ENCODE results near the gene PDSS2. TPM values are rescaled to one million over a fixed set of nuclear protein-coding genes. Genes with fewer than 3 reads are reported as not detected.
"Not testable (repeated sequence)": the region's sequence is repeated elsewhere in the genome, so short reads cannot be mapped to it uniquely, and the experiment has no call there.

PDSS2 gene
- total RNA-seq, 1 donor = 10.2 TPM

- no peak for DNase-seq (ENCODE audit: low read depth in 2 of 3, low spot score in 2 of 3)
Measured at GRCh38 chr6:107231243-107231642, 228.1 kb downstream of the PDSS2 start.

- DNase-seq (ENCODE audit: low read depth in 2 of 3, low spot score in 2 of 3) = no peak
Measured at GRCh38 chr6:107230448-107230847, 228.9 kb downstream of the PDSS2 start.

- DNase-seq (ENCODE audit: low read depth in 2 of 3, low spot score in 2 of 3) = no peak
Measured at GRCh38 chr6:107230024-107230423, 229.3 kb downstream of the PDSS2 start.

GRCh38 chr6:107228754-107229153, 230.6 kb downstream of the PDSS2 start:
- DNase-seq (ENCODE audit: low read depth in 2 of 3, low spot score in 2 of 3) = no peak

GRCh38 chr6:107221519-107221918, 237.8 kb downstream of the PDSS2 start:
- no peak for DNase-seq (ENCODE audit: low read depth in 2 of 3, low spot score in 2 of 3)

- DNase-seq (ENCODE audit: low read depth in 2 of 3, low spot score in 2 of 3) = no peak
Measured at GRCh38 chr6:107219851-107220250, 239.5 kb downstream of the PDSS2 start.

GRCh38 chr6:107218142-107218541, 241.2 kb downstream of the PDSS2 start:
- DNase-seq (ENCODE audit: low read depth in 2 of 3, low spot score in 2 of 3) = no peak

- no peak for DNase-seq (ENCODE audit: low read depth in 2 of 3, low spot score in 2 of 3)
Measured at GRCh38 chr6:107217248-107217647, 242.1 kb downstream of the PDSS2 start.

- no peak for DNase-seq (ENCODE audit: low read depth in 2 of 3, low spot score in 2 of 3)
Measured at GRCh38 chr6:107216197-107216933, 243.0 kb downstream of the PDSS2 start.

GRCh38 chr6:107215334-107215733, 244.0 kb downstream of the PDSS2 start:
- DNase-seq (ENCODE audit: low read depth in 2 of 3, low spot score in 2 of 3) = no peak

GRCh38 chr6:107214655-107215054, 244.7 kb downstream of the PDSS2 start:
- no peak for DNase-seq (ENCODE audit: low read depth in 2 of 3, low spot score in 2 of 3)

GRCh38 chr6:107209406-107210305, 249.7 kb downstream of the PDSS2 start:
- DNase-seq (ENCODE audit: low read depth in 2 of 3, low spot score in 2 of 3) = no peak

- DNase-seq (ENCODE audit: low read depth in 2 of 3, low spot score in 2 of 3) = no peak
Measured at GRCh38 chr6:107207251-107207873, 252.0 kb downstream of the PDSS2 start.

- DNase-seq (ENCODE audit: low read depth in 2 of 3, low spot score in 2 of 3) = no peak
Measured at GRCh38 chr6:107205058-107205998, 254.0 kb downstream of the PDSS2 start.

- no peak for DNase-seq (ENCODE audit: low read depth in 2 of 3, low spot score in 2 of 3)
Measured at GRCh38 chr6:107202876-107203468, 256.4 kb downstream of the PDSS2 start.

- DNase-seq (ENCODE audit: low read depth in 2 of 3, low spot score in 2 of 3) = no peak
Measured at GRCh38 chr6:107198631-107199416, 260.5 kb downstream of the PDSS2 start.

GRCh38 chr6:107196152-107196551, 263.2 kb downstream of the PDSS2 start:
- no peak for DNase-seq (ENCODE audit: low read depth in 2 of 3, low spot score in 2 of 3)

GRCh38 chr6:107194723-107195122, 264.6 kb downstream of the PDSS2 start:
- DNase-seq (ENCODE audit: low read depth in 2 of 3, low spot score in 2 of 3) = not testable (repeated sequence)

GRCh38 chr6:107192830-107193229, 266.5 kb downstream of the PDSS2 start:
- no peak for DNase-seq (ENCODE audit: low read depth in 2 of 3, low spot score in 2 of 3)
